ENCODE data around the gene MYO1E. TPM values are rescaled to one million over a fixed set of nuclear protein-coding genes. Genes with fewer than 3 reads are reported as not detected.

MYO1E gene
- total RNA-seq, 1 experiment from 2014 or later, result 83.6 TPM

GRCh38 chr15:59396211-59396610 lies 23.5 kb upstream of the MYO1E start:
- POLR2A ChIA-PET, result interaction anchor here (1.0 kb wide), 1 partner anchor 18 kb away, joined by 3 read pairs; no protein-coding TSS in a partner anchor
- CTCF ChIA-PET, result interaction anchor here (1.0 to 1.3 kb wide), 2 partner anchors 25 to 149 kb away, joined by 3 to 4 read pairs; no protein-coding TSS in a partner anchor
- Mint-ChIP-seq H3K4me1 (peaks cover 18% of the 10 kb centered on the region), H3K9me3 (no peaks in the 10 kb centered on the region), H3K36me3 (no peaks in the 10 kb centered on the region), H3K27me3 (ENCODE audit: low read depth) (peaks cover 42% of the 10 kb centered on the region), H3K27ac (no peak overlapping the region), H3K4me3 (no peak overlapping the region)
- ATAC-seq (no peak), DNase-seq (ENCODE audit: low spot score) (no peak)
- TF ChIP-seq NFYB (CRISPR knock-in tag; conservative IDR thresholded peaks at IDR 0.05; ENCODE audit: low read depth) (no peak), TEAD1 (CRISPR knock-in tag; IDR thresholded peaks at IDR 0.05) (no peak), USF1 (CRISPR knock-in tag; IDR thresholded peaks at IDR 0.05) (no peak)

- ChIA-PET POLR2A (no interaction called here), CTCF (interaction anchor here (1.2 kb wide), 1 partner anchor 147 kb away, joined by 3 read pairs; no protein-coding TSS in a partner anchor)
- H3K9me3 Mint-ChIP-seq, result no peaks in the 10 kb centered on the region
- H3K4me1 Mint-ChIP-seq, result peaks cover under 1% of the 10 kb centered on the region; the same call in 1 of the 2 replicates
- no peaks in the 10 kb centered on the region for H3K36me3 Mint-ChIP-seq
- no peak for ATAC-seq
- DNase-seq (ENCODE audit: low spot score), result no peak
- H3K27me3 Mint-ChIP-seq (ENCODE audit: low read depth), result peaks cover 23% of the 10 kb centered on the region
- H3K4me3 Mint-ChIP-seq, result no peak overlapping the region
- no peak overlapping the region for H3K27ac Mint-ChIP-seq
- no peak for TF ChIP-seq ZNF281 (CRISPR knock-in tag; IDR thresholded peaks at IDR 0.05)
- TF ChIP-seq E2F5 (CRISPR knock-in tag; IDR thresholded peaks at IDR 0.05), result no peak
- no peak for TF ChIP-seq PRDM15 (CRISPR knock-in tag; IDR thresholded peaks at IDR 0.05)
- no peak for TF ChIP-seq ATF6 (CRISPR knock-in tag; IDR thresholded peaks at IDR 0.05)
- no peak for TF ChIP-seq MLX (CRISPR knock-in tag; IDR thresholded peaks at IDR 0.05)
- no peak for TF ChIP-seq RORB (CRISPR knock-in tag; IDR thresholded peaks at IDR 0.05)
- no peak for TF ChIP-seq TP53 (CRISPR knock-in tag; IDR thresholded peaks at IDR 0.05)
- TF ChIP-seq CDX4 (CRISPR knock-in tag; IDR thresholded peaks at IDR 0.05; ENCODE audit: borderline replicate concordance), result no peak
- no peak for TF ChIP-seq HMGXB4 (CRISPR knock-in tag; IDR thresholded peaks at IDR 0.05)
- no peak for TF ChIP-seq ZBTB21 (CRISPR knock-in tag; IDR thresholded peaks at IDR 0.05; ENCODE audit: borderline replicate concordance)
- TF ChIP-seq ZNF317 (CRISPR knock-in tag; IDR thresholded peaks at IDR 0.05; ENCODE audit: borderline replicate concordance, low read depth), result no peak
- TF ChIP-seq ZNF232 (CRISPR knock-in tag; IDR thresholded peaks at IDR 0.05), result no peak
- TF ChIP-seq NFYB (CRISPR knock-in tag; conservative IDR thresholded peaks at IDR 0.05; ENCODE audit: low read depth), result no peak
- no peak for TF ChIP-seq FOXP4 (CRISPR knock-in tag; IDR thresholded peaks at IDR 0.05)
Observed at GRCh38 chr15:59394166-59394661, 21.5 kb upstream of the MYO1E start.
